ENCODE data around the gene CTNND2. TPM values are rescaled to one million over a fixed set of nuclear protein-coding genes. Genes with fewer than 3 reads are reported as not detected.

Gene CTNND2
- total and polyA plus RNA-seq, 10 of the 15 experiments (the other 5 are each of a cell fraction or from before 2014, with no cell fraction given) = 0.02 to 0.16 (median 0.04) TPM; not detected in 7

GRCh38 chr5:11043881-11044280 lies 860.4 kb downstream of the CTNND2 start:
- ATAC-seq = no peak
- ChIA-PET RAD21 (ENCODE audit: unreplicated experiment) (interaction anchor here (0.6 to 1.8 kb wide), 3 partner anchors 10 to 56 kb away, joined by 3 to 6 read pairs (median 3); no protein-coding TSS in a partner anchor), SMC1A (ENCODE audit: uncharacterized antibody, unreplicated experiment) (interaction anchor here (1.3 to 3.9 kb wide), 3 partner anchors 15 to 58 kb away, joined by 3 to 16 read pairs (median 6); no protein-coding TSS in a partner anchor), POLR2A (no interaction called here), CTCF (interaction anchor here (0.6 to 12.6 kb wide), 3 partner anchors 11 to 56 kb away, joined by 3 to 98 read pairs (median 4); no protein-coding TSS in a partner anchor)
- no peaks in the 10 kb centered on the region for H3K9me3 ChIP-seq (replicated peaks; ENCODE audit: control insufficient read depth, insufficient read depth, low read length)
- no peak for FAIRE-seq
- intact Hi-C loops (cut with micrococcal nuclease; ENCODE audit: unreplicated experiment) (loop anchor here (10.0 kb wide), 1 partner anchor 589 kb away; no protein-coding TSS in a partner anchor), in situ Hi-C loops (cut with MboI) (no loop called here)
- no peak overlapping the region for H3K9ac ChIP-seq (ENCODE audit: control insufficient read depth, insufficient read depth, low read length)
- no peaks in the 10 kb centered on the region for H3K4me1 ChIP-seq (ENCODE audit: control insufficient read depth, insufficient read depth, low read length)
- no peaks in the 10 kb centered on the region for H3K36me3 ChIP-seq (ENCODE audit: control insufficient read depth in 2 of 2, insufficient read depth in 2 of 2, low read length in 1 of 2)
- 8% methylated on average over 5 of the region's 5 CpGs for WGBS (ENCODE audit: insufficient coverage, insufficient replicate concordance, low lambda C conversion rate, missing lambda C conversion rate)
- no peak overlapping the region for H2AFZ ChIP-seq (ENCODE audit: control insufficient read depth, low read depth, low read length)
- H3K79me2 ChIP-seq (ENCODE audit: control insufficient read depth, insufficient read depth, low read length) = no peaks in the 10 kb centered on the region
- H4K20me1 ChIP-seq (ENCODE audit: control insufficient read depth, insufficient read depth) = no peaks in the 10 kb centered on the region
- H3K27ac ChIP-seq (ENCODE audit: control insufficient read depth, insufficient read depth) = no peak overlapping the region
- no peak overlapping the region for H3K4me3 ChIP-seq
- no TSS peak for BruUV-seq (replicated peaks)
- no peak overlapping the region for H3K4me2 ChIP-seq (ENCODE audit: control insufficient read depth, insufficient read depth)
- DNase-seq (ENCODE audit: low read depth, low spot score) = no peak
- no peaks in the 10 kb centered on the region for H3K27me3 ChIP-seq (replicated peaks in 1 of 2; ENCODE audit: control insufficient read depth in 2 of 2, insufficient read depth in 2 of 2, low read length in 1 of 2)
- no peak for TF ChIP-seq STAT3 (IDR thresholded peaks at IDR 0.05; ENCODE audit: low read depth, low read length)
- no peak for TF ChIP-seq TCF3 (IDR thresholded peaks at IDR 0.05; ENCODE audit: borderline replicate concordance, insufficient read depth, low read depth, low read length)
- TF ChIP-seq CBFB (IDR thresholded peaks at IDR 0.05; ENCODE audit: low read depth) = no peak
- no peak for TF ChIP-seq HSF1 (IDR thresholded peaks at IDR 0.05; ENCODE audit: low read depth, low read length)
- TF ChIP-seq KLF5 (IDR thresholded peaks at IDR 0.05; ENCODE audit: partially characterized antibody) = no peak
- TF ChIP-seq CBX3 (IDR thresholded peaks at IDR 0.05; ENCODE audit: borderline replicate concordance, low read depth) = no peak
- no peak for TF ChIP-seq NFXL1 (IDR thresholded peaks at IDR 0.05; ENCODE audit: borderline replicate concordance)

Measured in GM12878 (cell line).